Sciatic nerve (tissue), 2 donors: ENCODE measurements around the gene PHYKPL. TPM values are rescaled to one million over a fixed set of nuclear protein-coding genes. Genes with fewer than 3 reads are reported as not detected.
"Not testable (repeated sequence)": the region's sequence is repeated elsewhere in the genome, so short reads cannot be mapped to it uniquely, and the experiment has no call there.

Experiments
- ATAC-seq: fragments of 200-7000 bp; cut with Tn5 transposase; one replicate; pipeline ENCODE4 v1.9.1; 2020; ENCODE audit warnings: mild to moderate bottlenecking, moderate library complexity
- DNase-seq: peaks from one replicate; pipeline ENCODE4 v3.0.0-alpha.2; 2020; ENCODE audit warnings: low spot score
- intact Hi-C: fragments of 100-400 bp; cut with DNase I; formaldehyde crosslinking; loops from one replicate; pipeline ENCODE4 v1.14.2; 2022
- total RNA-seq: library from RNA; stranded (reverse); fragmentation: NEBNext Ultra II Directional; extraction: Animal tissue kit (Norgen Biotek cat#: 25700); gene quantifications from one replicate; pipeline ENCODE4 v1.2.1, GENCODE V29; 2021
- donor health status: DM: no; HTN: no; CAD: no.
- donor health status: DM: no; HTN: no; CAD: no.

Gene PHYKPL
- total RNA-seq, 1 donor from 2014 or later = 133 TPM

- DNase-seq = no peak
- ATAC-seq = peak; percentile 14
- intact Hi-C loops = no loop called here
Measured at GRCh38 chr5:178241688-178242231, 9.2 kb upstream of the PHYKPL start.

GRCh38 chr5:178241231-178241663 is 8.6 kb upstream of the PHYKPL start:
- intact Hi-C loops = no loop called here
- ATAC-seq (peak; percentile 19), DNase-seq (no peak)

GRCh38 chr5:178240766-178241165 is 8.2 kb upstream of the PHYKPL start:
- ATAC-seq (no peak), DNase-seq (no peak)
- intact Hi-C loops = no loop called here

GRCh38 chr5:178240341-178240741 is 7.7 kb upstream of the PHYKPL start:
- intact Hi-C loops = no loop called here
- ATAC-seq (no peak), DNase-seq (no peak)

GRCh38 chr5:178239626-178240301 is 7.2 kb upstream of the PHYKPL start:
- DNase-seq, intact Hi-C loops, ATAC-seq: not testable (repeated sequence)

- ATAC-seq (no peak), DNase-seq (no peak)
- intact Hi-C loops = no loop called here
Measured at GRCh38 chr5:178238711-178239592, 6.3 kb upstream of the PHYKPL start.

GRCh38 chr5:178238313-178238635 is 5.7 kb upstream of the PHYKPL start:
- no peak for ATAC-seq
- intact Hi-C loops = no loop called here
- DNase-seq = no peak

GRCh38 chr5:178237431-178238312 is 5.1 kb upstream of the PHYKPL start:
- DNase-seq = no peak
- intact Hi-C loops = no loop called here
- no peak for ATAC-seq

- intact Hi-C loops = no loop called here
- ATAC-seq (peak; percentile 16), DNase-seq (no peak)
Measured at GRCh38 chr5:178236679-178237078, 4.1 kb upstream of the PHYKPL start.

- DNase-seq (no peak), ATAC-seq (no peak)
- intact Hi-C loops = no loop called here
Measured at GRCh38 chr5:178236126-178236525, 3.5 kb upstream of the PHYKPL start.

- intact Hi-C loops = no loop called here
- no peak for ATAC-seq
- no peak for DNase-seq
Measured at GRCh38 chr5:178235588-178235974, 3.0 kb upstream of the PHYKPL start.

- DNase-seq (peak; percentile 85), ATAC-seq (no peak)
- intact Hi-C loops = no loop called here
Measured at GRCh38 chr5:178234750-178235587, 2.4 kb upstream of the PHYKPL start.

- intact Hi-C loops = no loop called here
- DNase-seq = no peak
- no peak for ATAC-seq
Measured at GRCh38 chr5:178234121-178234749, 1.6 kb upstream of the PHYKPL start.

- no peak for ATAC-seq
- DNase-seq = no peak
- intact Hi-C loops = no loop called here
Measured at GRCh38 chr5:178232920-178233429, 373 bp upstream of the PHYKPL start.

- intact Hi-C loops = no loop called here
Measured at GRCh38 chr5:178231539-178232123, 971 bp downstream of the PHYKPL start.

GRCh38 chr5:178230879-178231538 is 1.6 kb downstream of the PHYKPL start:
- intact Hi-C loops = no loop called here
- DNase-seq (no peak), ATAC-seq (peak; percentile 43)

More at GRCh38 chr5:178231539-178232123, 971 bp downstream of the PHYKPL start:
- DNase-seq (no peak), ATAC-seq (peak; percentile 2)

- intact Hi-C loops = no loop called here
- ATAC-seq (no peak), DNase-seq (no peak)
Measured at GRCh38 chr5:178229861-178230260, 2.7 kb downstream of the PHYKPL start.
